Fibroblast of villous mesenchyme (primary cell): ENCODE measurements around the gene TRIM49. TPM values are rescaled to one million over a fixed set of nuclear protein-coding genes. Genes with fewer than 3 reads are reported as not detected.
"Not testable (repeated sequence)": the region's sequence is repeated elsewhere in the genome, so short reads cannot be mapped to it uniquely, and the experiment has no call there.

ENCODE experiments used
- DNase-seq: peaks from one replicate; pipeline ENCODE4 v3.0.0-alpha.2; 2010; ENCODE audit warnings: low read depth
- H3K4me3 ChIP-seq: 2 replicates; pipeline ENCODE4 v1.5.1; 2011; ENCODE audit warnings: low read depth, mild to moderate bottlenecking, low read length
- small RNA-seq: library from RNA; depleted of rRNA; stranded (forward); fragments of <200 nt; gene quantifications from one replicate; pipeline ENCODE3, GENCODE V24; 2012
- total RNA-seq: library from RNA; depleted of rRNA; stranded (reverse); fragments of >200 nt; gene quantifications from 2 replicates; pipeline ENCODE4 v1.2.3, GENCODE V29; 2012

The TRIM49 gene
- not detected in 2 replicates for total RNA-seq

GRCh38 chr11:89808475-89808874, at the start of gene TRIM49:
TSS of gene TRIM49 (minus strand) at chr11:89808575. CDS start at chr11:89804469, 4,106 bp downstream.
- not testable (repeated sequence) for DNase-seq, H3K4me3 ChIP-seq

- not testable (repeated sequence) for DNase-seq
Observed at GRCh38 chr11:89826694-89827093, 18.3 kb upstream of the TRIM49 start.

DNA sequence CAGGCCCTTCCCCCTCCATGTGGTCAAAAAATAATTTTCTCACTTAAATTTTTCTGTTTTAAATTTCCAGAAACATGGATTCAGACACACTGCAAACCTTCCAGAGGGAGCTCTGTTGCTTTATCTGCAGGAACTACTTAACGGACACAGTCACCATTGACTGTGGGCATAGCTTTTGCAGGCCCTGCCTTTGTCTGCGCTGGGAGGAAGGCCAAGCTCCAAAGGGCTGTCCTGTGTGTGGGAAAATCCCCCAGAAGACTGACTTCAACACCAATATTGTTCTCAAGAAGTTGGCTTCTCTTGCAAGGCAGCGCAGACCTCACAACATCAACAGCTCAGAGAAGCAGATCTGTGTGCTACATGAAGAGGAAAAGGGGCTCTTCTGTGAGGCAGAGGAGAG, 11.6 kb upstream of the TRIM49 start:
- not testable (repeated sequence) for H3K4me3 ChIP-seq

More at GRCh38 chr11:89826694-89827093, 18.3 kb upstream of the TRIM49 start:
- H3K4me3 ChIP-seq = not testable (repeated sequence)

DNA sequence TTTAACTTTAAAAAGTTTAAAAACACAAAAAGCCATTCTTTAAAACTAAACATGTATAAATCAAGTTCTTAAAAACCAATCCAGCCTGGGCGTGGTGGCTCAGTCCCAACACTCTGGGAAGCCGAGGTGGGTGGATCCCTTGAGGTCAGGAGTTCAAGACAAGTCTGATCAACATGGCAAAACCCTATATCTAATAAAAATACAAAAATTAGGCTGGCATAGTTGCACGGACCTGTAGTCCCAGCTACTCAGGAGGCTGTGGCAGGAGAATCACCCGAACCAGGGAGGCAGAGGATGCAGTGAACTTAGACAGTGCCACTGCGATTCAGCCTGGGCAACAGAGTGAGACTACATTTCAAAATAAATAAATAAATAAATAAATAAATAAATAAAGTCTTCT, 5.2 kb upstream of the TRIM49 start:
- DNase-seq, H3K4me3 ChIP-seq: not testable (repeated sequence)

More for the DNA sequence above, 11.6 kb upstream of the TRIM49 start:
- not testable (repeated sequence) for DNase-seq

- not testable (repeated sequence) for H3K4me3 ChIP-seq, DNase-seq
Observed at GRCh38 chr11:89787506-89788063, 20.8 kb downstream of the TRIM49 start.

GRCh38 chr11:89785726-89786125, 22.6 kb downstream of the TRIM49 start:
- DNase-seq = not testable (repeated sequence)

DNA sequence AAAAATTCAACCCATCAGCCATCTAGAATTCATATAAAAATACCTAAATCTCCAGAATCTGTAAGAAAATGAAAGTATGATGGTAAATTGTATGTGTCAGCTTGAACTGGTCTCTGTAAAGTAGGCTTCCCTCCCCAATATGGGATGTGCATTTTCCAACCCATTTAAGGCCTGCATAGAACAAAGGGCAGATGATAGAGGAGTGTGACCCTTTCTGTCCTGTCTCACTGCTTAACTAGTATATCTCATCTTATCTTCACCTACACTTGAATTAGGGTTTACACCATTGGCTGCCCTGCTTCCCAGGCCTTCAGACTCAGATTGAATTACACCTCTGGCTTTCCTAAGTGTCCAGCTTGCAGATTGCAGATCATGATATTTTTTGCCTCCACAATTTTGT, 57.6 kb downstream of the TRIM49 start:
- not testable (repeated sequence) for H3K4me3 ChIP-seq, DNase-seq

More at GRCh38 chr11:89785726-89786125, 22.6 kb downstream of the TRIM49 start:
- H3K4me3 ChIP-seq = not testable (repeated sequence)

Small RNA genes lying within 50 kb of the gene (small RNA-seq; reads per million reads assigned to genes)
- not detected for gene AP003122.3

Other genes starting within 250 kb of the TRIM49 start
- gene TRIM77, start 98.3 kb downstream of the TRIM49 start, total RNA-seq = not detected in 2 replicates
- gene TRIM64B, start 69.9 kb upstream of the TRIM49 start, total RNA-seq = not detected in 2 replicates
- gene TRIM49D1, start 113.7 kb upstream of the TRIM49 start, total RNA-seq = not detected in 2 replicates
- not detected in 2 replicates for gene TRIM49D2, start 115.5 kb upstream of the TRIM49 start, total RNA-seq
- not detected in 2 replicates for gene TRIM64, start 157.5 kb upstream of the TRIM49 start, total RNA-seq
- gene TRIM49C, start 222.5 kb upstream of the TRIM49 start, total RNA-seq = not detected in 2 replicates